SK-N-SH (cell line): ENCODE measurements around the gene ATG3. TPM values are rescaled to one million over a fixed set of nuclear protein-coding genes. Genes with fewer than 3 reads are reported as not detected.
"Not testable (repeated sequence)": the region's sequence is repeated elsewhere in the genome, so short reads cannot be mapped to it uniquely, and the experiment has no call there.

Source experiments
- CTCF ChIA-PET: fragments of 300-600, 350-600 bp; formaldehyde crosslinking; extraction: SDS; loops from one replicate; lab custom pipeline; 2021; lab: Yijun Ruan, JAX
- POLR2A ChIA-PET: fragments of 350-600 bp; sonication (Branson Sonifier 250); formaldehyde crosslinking; extraction: SDS; loops from one replicate; lab custom pipeline; 2020; ENCODE audit warnings: antibody characterized with exemption, inconsistent platforms; lab: Yijun Ruan, JAX
- DNase-seq: peaks from one replicate; pipeline ENCODE4 v3.0.0; 2012
- H2AFZ ChIP-seq: fragments of 200-600 bp; sonication (generic); 2 replicates; pipeline ENCODE4 v1.8.1; 2016; ENCODE audit warnings: antibody characterized with exemption, mild to moderate bottlenecking, low read depth
- H3F3A ChIP-seq: fragments of 200-600 bp; sonication (generic); replicated peaks from 2 replicates; pipeline ENCODE3; 2016; ENCODE audit warnings: antibody characterized with exemption, mild to moderate bottlenecking; ENCODE audit not compliant: insufficient read depth
- H3K27ac ChIP-seq, 2 experiments: fragments of 200-500 bp in 1 of 2; fragments of 200-600 bp in 1 of 2; sonication (Bioruptor generic) in 1 of 2; sonication (generic), shearing (Covaris generic) in 1 of 2; 2 replicates each; pipeline versions ENCODE4 v1.5.1 to v1.6.1; 2014 to 2016; ENCODE audit warnings: low read depth in 2 of 2, inconsistent platforms in 1 of 2, low read length in 1 of 2, mild to moderate bottlenecking in 1 of 2, mixed read lengths in 1 of 2
- H3K27me3 ChIP-seq: fragments of 200-600 bp; sonication (generic), shearing (Covaris generic); 2 replicates; pipeline ENCODE4 v1.6.1; 2016; ENCODE audit warnings: mixed run types; ENCODE audit not compliant: insufficient read depth
- H3K36me3 ChIP-seq, 2 experiments: fragments of 200-500 bp in 1 of 2; fragments of 200-600 bp in 1 of 2; sonication (Bioruptor generic) in 1 of 2; sonication (generic) in 1 of 2; replicated peaks in 1 of 2; 2 replicates each; pipeline versions ENCODE3 to v1.5.1; 2014 to 2016; ENCODE audit warnings: low read length in 1 of 2, mild to moderate bottlenecking in 1 of 2; ENCODE audit not compliant: insufficient read depth in 2 of 2, control insufficient read depth in 1 of 2
- H3K4me1 ChIP-seq, 2 experiments: fragments of 200-500 bp in 1 of 2; fragments of 200-600 bp in 1 of 2; sonication (Bioruptor generic) in 1 of 2; sonication (generic), shearing (Covaris generic) in 1 of 2; 2 replicates each; pipeline versions ENCODE4 v1.5.1 to v1.6.1; 2014 to 2016; ENCODE audit warnings: low read depth in 1 of 2, low read length in 1 of 2, mixed run types in 1 of 2; ENCODE audit not compliant: insufficient read depth in 2 of 2, control insufficient read depth in 1 of 2
- H3K4me2 ChIP-seq: fragments of 200-600 bp; sonication (generic), shearing (Covaris generic); 2 replicates; pipeline ENCODE4 v1.6.1; 2017; ENCODE audit warnings: mixed run types
- H3K4me3 ChIP-seq, 2 experiments: fragments of 200-500 bp in 1 of 2; fragments of 200-600 bp in 1 of 2; sonication (Bioruptor generic) in 1 of 2; sonication (generic), shearing (Covaris generic) in 1 of 2; 2 replicates each; pipeline versions ENCODE4 v1.5.1 to v1.8.1; 2014 to 2016; ENCODE audit warnings: low read depth in 2 of 2, inconsistent platforms in 1 of 2, low read length in 1 of 2, mild to moderate bottlenecking in 1 of 2, mixed read lengths in 1 of 2, moderate library complexity in 1 of 2
- H3K79me2 ChIP-seq: fragments of 200-600 bp; sonication (generic); 2 replicates; pipeline ENCODE4 v1.8.1; 2017; ENCODE audit warnings: mild to moderate bottlenecking; ENCODE audit not compliant: insufficient read depth
- H3K9ac ChIP-seq: fragments of 200-600 bp; sonication (generic); 2 replicates; pipeline ENCODE4 v1.6.1; 2017; ENCODE audit warnings: mixed run types
- H3K9me2 ChIP-seq: fragments of 200-600 bp; sonication (generic); 2 replicates; pipeline ENCODE4 v1.6.1; 2017; ENCODE audit warnings: mixed run types
- H3K9me3 ChIP-seq: fragments of 200-600 bp; sonication (generic); 2 replicates; pipeline ENCODE4 v1.6.1; 2017; ENCODE audit warnings: mixed run types, mild to moderate bottlenecking, moderate library complexity
- H4K20me1 ChIP-seq: fragments of 200-600 bp; sonication (generic); 2 replicates; pipeline ENCODE4 v1.6.1; 2017; ENCODE audit warnings: mild to moderate bottlenecking, mixed run types; ENCODE audit not compliant: insufficient read depth
- CHD2 ChIP-seq: fragments of 150-350 bp; IDR thresholded peaks from 2 replicates; pipeline ENCODE4 v1.6.1; 2018; ENCODE audit warnings: low read length; ENCODE audit not compliant: partially characterized antibody
- EP300 ChIP-seq, 2 experiments: IDR thresholded peaks; 2 replicates each; pipeline versions ENCODE4 v1.4.0 to v1.6.1; 2012; ENCODE audit warnings: borderline replicate concordance in 1 of 2, low read depth in 1 of 2, low read length in 1 of 2
- EZH2phosphoT487 ChIP-seq: fragments of 200-600 bp; sonication (generic); IDR thresholded peaks from 2 replicates; pipeline ENCODE4 v1.6.1; 2017; ENCODE audit warnings: low read depth, mixed run types, mild to moderate bottlenecking, antibody characterized with exemption, moderate library complexity, borderline replicate concordance
- GABPA ChIP-seq: IDR thresholded peaks from 2 replicates; pipeline ENCODE4 v1.4.0; 2012; ENCODE audit warnings: low read depth, mild to moderate bottlenecking
- RAD21 ChIP-seq: IDR thresholded peaks from 2 replicates; pipeline ENCODE4 v1.6.1; 2012; ENCODE audit warnings: mild to moderate bottlenecking, low read length
- TCF12 ChIP-seq: IDR thresholded peaks from 2 replicates; pipeline ENCODE4 v1.4.0; 2012
- YY1 ChIP-seq: IDR thresholded peaks from 2 replicates; pipeline ENCODE4 v1.4.0; 2012; ENCODE audit warnings: low read depth, mild to moderate bottlenecking
- WGBS: methylation state at CpG from one replicate; pipeline ENCODE4 v1.1.6; 2017; ENCODE audit warnings: low lambda C conversion rate; 5-methylcytosine and 5-hydroxymethylcytosine counted together
- polyA plus RNA-seq, 3 experiments: library from polyadenylated mRNA; depleted of rRNA; stranded (reverse); fragments of >200 nt; gene quantifications; 2 replicates each; pipeline ENCODE4 v1.2.3, GENCODE V29; 2012
- TF ChIP-seq, protein P1 (sequence below): fragments of 150-350 bp; IDR thresholded peaks from 2 replicates; pipeline ENCODE4 v1.6.1; 2016; ENCODE audit warnings: mild to moderate bottlenecking, low read depth, low read length
- TF ChIP-seq, protein P2 (sequence below): IDR thresholded peaks from 2 replicates; pipeline ENCODE4 v1.4.0; 2012; ENCODE audit warnings: low read depth, borderline replicate concordance

ATG3 gene
- polyA plus RNA-seq, 1 of the 3 experiments (the other 2 are of a cell fraction), result 38.8 TPM

DNA sequence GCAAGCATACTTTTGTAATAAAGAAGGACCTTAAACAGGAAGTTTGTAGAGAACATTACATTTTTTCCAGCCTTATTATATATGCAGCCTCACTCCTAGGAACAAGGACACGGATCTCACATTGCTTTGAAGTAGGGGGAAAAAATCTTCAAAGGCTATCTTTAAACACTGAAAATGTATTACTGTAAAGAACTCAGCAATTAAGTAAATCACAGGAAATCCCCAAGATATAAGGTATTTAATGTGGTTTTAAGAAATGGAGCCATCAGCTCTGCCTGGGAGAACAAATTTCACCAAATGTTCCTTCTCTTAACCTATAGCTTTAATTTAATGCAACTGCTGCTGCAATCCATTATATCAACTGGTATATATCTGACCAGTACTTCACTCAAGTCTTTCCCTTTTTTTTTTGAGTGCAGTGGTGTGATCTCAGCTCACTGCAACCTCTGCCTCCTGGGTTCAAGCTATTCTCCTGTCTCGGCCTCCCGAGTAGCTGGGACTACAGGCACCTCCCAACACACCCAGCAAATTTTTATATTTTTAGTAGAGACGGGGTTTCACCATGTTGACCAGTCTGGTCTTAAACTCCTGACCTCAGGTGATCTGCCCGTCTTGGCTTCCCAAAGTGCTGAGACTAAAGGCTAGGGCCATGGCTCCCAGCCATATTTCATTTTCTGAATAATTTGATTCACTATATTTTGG lies 65.2 kb downstream of the ATG3 start:
- CTCF ChIA-PET, result no interaction called here
- no peak for TF ChIP-seq EP300 (IDR thresholded peaks at IDR 0.05; ENCODE audit: borderline replicate concordance in 1 of 2, low read depth in 1 of 2, low read length in 1 of 2)
- no peak for TF ChIP-seq RAD21
- TF ChIP-seq EZH2phosphoT487, result no peak
- TF ChIP-seq CHD2, result no peak
- no peak for TF ChIP-seq GABPA
- TF ChIP-seq, protein P1, sequence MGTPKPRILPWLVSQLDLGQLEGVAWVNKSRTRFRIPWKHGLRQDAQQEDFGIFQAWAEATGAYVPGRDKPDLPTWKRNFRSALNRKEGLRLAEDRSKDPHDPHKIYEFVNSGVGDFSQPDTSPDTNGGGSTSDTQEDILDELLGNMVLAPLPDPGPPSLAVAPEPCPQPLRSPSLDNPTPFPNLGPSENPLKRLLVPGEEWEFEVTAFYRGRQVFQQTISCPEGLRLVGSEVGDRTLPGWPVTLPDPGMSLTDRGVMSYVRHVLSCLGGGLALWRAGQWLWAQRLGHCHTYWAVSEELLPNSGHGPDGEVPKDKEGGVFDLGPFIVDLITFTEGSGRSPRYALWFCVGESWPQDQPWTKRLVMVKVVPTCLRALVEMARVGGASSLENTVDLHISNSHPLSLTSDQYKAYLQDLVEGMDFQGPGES, result no peak
- TF ChIP-seq, protein P2, sequence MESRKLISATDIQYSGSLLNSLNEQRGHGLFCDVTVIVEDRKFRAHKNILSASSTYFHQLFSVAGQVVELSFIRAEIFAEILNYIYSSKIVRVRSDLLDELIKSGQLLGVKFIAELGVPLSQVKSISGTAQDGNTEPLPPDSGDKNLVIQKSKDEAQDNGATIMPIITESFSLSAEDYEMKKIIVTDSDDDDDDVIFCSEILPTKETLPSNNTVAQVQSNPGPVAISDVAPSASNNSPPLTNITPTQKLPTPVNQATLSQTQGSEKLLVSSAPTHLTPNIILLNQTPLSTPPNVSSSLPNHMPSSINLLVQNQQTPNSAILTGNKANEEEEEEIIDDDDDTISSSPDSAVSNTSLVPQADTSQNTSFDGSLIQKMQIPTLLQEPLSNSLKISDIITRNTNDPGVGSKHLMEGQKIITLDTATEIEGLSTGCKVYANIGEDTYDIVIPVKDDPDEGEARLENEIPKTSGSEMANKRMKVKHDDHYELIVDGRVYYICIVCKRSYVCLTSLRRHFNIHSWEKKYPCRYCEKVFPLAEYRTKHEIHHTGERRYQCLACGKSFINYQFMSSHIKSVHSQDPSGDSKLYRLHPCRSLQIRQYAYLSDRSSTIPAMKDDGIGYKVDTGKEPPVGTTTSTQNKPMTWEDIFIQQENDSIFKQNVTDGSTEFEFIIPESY, result no peak
- TF ChIP-seq TCF12, result no peak
- no peak for TF ChIP-seq YY1
- TF ChIP-seq, all 33 proteins: peak for 0
- POLR2A ChIA-PET, result no interaction called here
- H3K4me3 ChIP-seq, result no peak overlapping the region
- no peaks in the 10 kb centered on the region for H3K27me3 ChIP-seq
- no peak overlapping the region for H3K4me2 ChIP-seq
- H4K20me1 ChIP-seq, result no peaks in the 10 kb centered on the region
- H2AFZ ChIP-seq, result no peak overlapping the region
- H3K4me1 ChIP-seq, result no peaks in the 10 kb centered on the region
- no peaks in the 10 kb centered on the region for H3K9me2 ChIP-seq
- no peaks in the 10 kb centered on the region for H3F3A ChIP-seq
- H3K27ac ChIP-seq, result no peak overlapping the region
- no peaks in the 10 kb centered on the region for H3K79me2 ChIP-seq
- 24% methylated on average over 5 of the region's 5 CpGs for WGBS
- H3K9ac ChIP-seq, result no peak overlapping the region
- no peaks in the 10 kb centered on the region for H3K9me3 ChIP-seq
- no peak for DNase-seq
- no peaks in the 10 kb centered on the region for H3K36me3 ChIP-seq

DNA sequence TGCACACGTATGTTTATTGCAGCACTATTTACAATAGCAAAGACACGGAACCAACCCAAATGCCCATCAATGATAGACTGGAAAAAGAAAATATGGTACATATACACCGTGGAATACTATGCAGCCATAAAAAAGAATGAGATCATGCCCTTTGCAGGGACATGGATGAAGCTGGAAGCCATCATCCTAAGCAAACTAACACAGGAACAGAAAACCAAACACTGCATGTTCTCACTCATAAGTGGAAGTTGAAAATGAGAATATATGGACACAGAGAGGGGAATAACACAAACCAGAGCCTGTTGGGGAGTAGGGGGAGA lies 67.4 kb downstream of the ATG3 start:
- H3K27ac ChIP-seq, CTCF ChIA-PET: not testable (repeated sequence)

More for the DNA sequence above, 67.4 kb downstream of the ATG3 start:
- 31% methylated on average over 3 of the region's 3 CpGs for WGBS
- H3K4me2 ChIP-seq, POLR2A ChIA-PET, H3F3A ChIP-seq, H2AFZ ChIP-seq, H3K4me1 ChIP-seq, H4K20me1 ChIP-seq, H3K36me3 ChIP-seq, H3K9me3 ChIP-seq, DNase-seq, H3K9me2 ChIP-seq, H3K27me3 ChIP-seq, H3K79me2 ChIP-seq, H3K9ac ChIP-seq, H3K4me3 ChIP-seq: not testable (repeated sequence)
